ENCODE measurements around the gene NUDT7. TPM values are rescaled to one million over a fixed set of nuclear protein-coding genes. Genes with fewer than 3 reads are reported as not detected.

The NUDT7 gene
- total and polyA plus RNA-seq, 7 donors, result 5.7 to 19.2 (median 15.0) TPM

DNA sequence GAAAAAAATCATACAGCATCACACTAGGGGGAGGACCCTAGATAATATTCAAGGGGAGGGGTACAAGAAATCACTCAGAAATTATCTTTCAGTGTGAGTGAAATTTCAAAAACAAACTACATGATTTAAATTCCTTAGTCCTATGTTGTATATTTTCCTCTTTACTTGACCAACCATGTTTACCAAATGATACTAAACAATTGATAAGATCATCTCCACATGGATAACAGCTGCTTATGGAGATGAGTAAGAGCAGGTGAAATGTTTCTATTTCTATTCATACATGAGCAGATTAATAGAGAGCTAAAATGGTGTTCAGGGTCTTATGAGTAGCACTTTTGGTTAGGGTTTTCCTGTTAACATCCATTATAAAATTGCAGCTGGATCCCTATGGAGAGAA is 58.8 kb downstream of the NUDT7 start:
- Histone ChIP-seq H3K4me3 (no peak overlapping the region), H3K9me3 (no peaks in the 10 kb centered on the region), H3K27me3 (peaks cover 0 to 1% (median 0%) of the 10 kb centered on the region in 3 donors), H3K4me1 (peaks cover 0 to 6% (median 0%) of the 10 kb centered on the region in 4 donors), H3K27ac (no peak overlapping the region), H3K36me3 (no peaks in the 10 kb centered on the region)
- DNase-seq, result no peak
- TF ChIP-seq EP300 (IDR thresholded peaks at IDR 0.05) (no peak), POLR2AphosphoS5 (IDR thresholded peaks at IDR 0.05) (no peak), POLR2A (IDR thresholded peaks at IDR 0.05) (no peak)
- TF ChIP-seq, protein P1, sequence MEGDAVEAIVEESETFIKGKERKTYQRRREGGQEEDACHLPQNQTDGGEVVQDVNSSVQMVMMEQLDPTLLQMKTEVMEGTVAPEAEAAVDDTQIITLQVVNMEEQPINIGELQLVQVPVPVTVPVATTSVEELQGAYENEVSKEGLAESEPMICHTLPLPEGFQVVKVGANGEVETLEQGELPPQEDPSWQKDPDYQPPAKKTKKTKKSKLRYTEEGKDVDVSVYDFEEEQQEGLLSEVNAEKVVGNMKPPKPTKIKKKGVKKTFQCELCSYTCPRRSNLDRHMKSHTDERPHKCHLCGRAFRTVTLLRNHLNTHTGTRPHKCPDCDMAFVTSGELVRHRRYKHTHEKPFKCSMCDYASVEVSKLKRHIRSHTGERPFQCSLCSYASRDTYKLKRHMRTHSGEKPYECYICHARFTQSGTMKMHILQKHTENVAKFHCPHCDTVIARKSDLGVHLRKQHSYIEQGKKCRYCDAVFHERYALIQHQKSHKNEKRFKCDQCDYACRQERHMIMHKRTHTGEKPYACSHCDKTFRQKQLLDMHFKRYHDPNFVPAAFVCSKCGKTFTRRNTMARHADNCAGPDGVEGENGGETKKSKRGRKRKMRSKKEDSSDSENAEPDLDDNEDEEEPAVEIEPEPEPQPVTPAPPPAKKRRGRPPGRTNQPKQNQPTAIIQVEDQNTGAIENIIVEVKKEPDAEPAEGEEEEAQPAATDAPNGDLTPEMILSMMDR (IDR thresholded peaks at IDR 0.05), result no peak
- intact Hi-C loops (cut with DNase I), result no loop called here

DNA sequence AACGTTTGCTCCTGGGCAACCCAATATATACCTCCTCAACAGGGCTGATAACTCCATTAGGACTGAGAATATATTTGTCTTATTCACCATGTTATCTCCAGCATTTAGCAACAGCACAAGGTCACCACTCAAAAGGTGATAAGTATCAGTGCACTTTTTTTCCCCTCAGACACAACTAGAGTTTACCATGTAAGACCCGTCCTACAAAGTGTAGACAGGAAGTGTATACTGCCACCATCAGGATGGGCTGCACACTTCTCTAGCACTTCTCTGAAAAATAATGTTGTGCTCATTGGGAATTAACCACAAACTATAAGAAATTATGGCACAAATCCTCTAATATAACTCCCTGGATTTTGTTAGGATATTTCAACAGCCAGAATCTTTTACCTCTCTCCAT is 60.4 kb downstream of the NUDT7 start:
- H3K4me1 ChIP-seq, result peaks cover 0 to 6% (median 0%) of the 10 kb centered on the region in 4 donors
- no peak overlapping the region for H3K27ac ChIP-seq
- H3K4me3 ChIP-seq, result no peak overlapping the region
- intact Hi-C loops (cut with DNase I), result no loop called here
- H3K36me3 ChIP-seq, result no peaks in the 10 kb centered on the region
- TF ChIP-seq, protein P1 (IDR thresholded peaks at IDR 0.05), result no peak
- no peak for TF ChIP-seq POLR2A (IDR thresholded peaks at IDR 0.05)
- TF ChIP-seq POLR2AphosphoS5 (IDR thresholded peaks at IDR 0.05), result no peak
- TF ChIP-seq EP300 (IDR thresholded peaks at IDR 0.05), result no peak
- peaks cover 0 to 17% (median 2%) of the 10 kb centered on the region in 3 donors for H3K27me3 ChIP-seq
- no peaks in the 10 kb centered on the region for H3K9me3 ChIP-seq
- DNase-seq, result no peak
- 20 to 37% methylated on average over 2 of the region's 2 CpGs for WGBS, 2 donors

DNA sequence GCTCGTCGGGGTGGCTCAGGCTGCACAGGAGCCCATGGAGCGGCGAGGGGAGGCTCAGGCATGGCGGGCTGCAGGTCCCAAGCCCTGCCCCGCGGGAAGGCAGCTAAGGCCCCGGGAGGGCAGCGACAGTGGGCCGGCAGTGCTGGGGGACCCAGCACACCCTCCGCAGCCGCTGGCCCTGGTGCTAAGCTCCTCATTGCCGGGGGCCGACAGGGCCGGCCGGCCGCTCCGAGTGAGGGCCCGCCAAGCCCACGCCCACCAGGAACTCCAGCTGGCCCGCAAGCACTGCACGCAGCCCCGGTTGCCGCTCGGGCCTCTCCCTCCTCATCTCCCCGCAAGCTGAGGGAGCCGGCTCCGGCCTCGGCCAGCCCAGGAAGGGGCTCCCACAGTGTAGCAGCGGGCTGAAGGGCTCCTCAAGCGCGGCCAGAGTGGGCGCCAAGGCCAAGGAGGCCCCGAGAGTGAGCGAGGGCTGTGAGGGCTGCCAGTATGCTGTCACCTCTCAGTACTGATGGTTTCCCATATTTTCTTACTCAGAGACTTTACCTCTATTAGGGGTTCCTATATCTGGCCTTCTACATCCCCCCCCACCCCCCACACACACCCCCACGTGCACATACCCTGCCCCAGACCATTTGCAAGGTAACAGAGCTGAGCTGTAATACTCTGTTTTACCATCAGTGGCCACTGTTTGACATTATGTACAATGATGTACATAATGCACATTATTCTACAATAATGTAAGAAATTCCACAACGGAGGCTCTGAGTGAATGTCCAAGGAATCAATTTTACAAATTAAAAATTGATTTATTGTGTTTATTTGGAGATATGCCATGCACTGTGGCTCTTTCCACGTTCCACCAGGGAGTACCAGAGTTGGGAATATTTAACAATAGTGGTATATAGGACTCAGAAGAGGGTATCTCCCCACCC is 62.4 kb downstream of the NUDT7 start:
- Histone ChIP-seq H3K4me1 (peaks cover 0 to 22% (median 16%) of the 10 kb centered on the region in 4 donors), H3K9me3 (no peaks in the 10 kb centered on the region), H3K27ac (no peak overlapping the region), H3K36me3 (no peaks in the 10 kb centered on the region), H3K4me3 (no peak overlapping the region), H3K27me3 (peaks cover 10 to 37% (median 22%) of the 10 kb centered on the region in 3 donors)
- intact Hi-C loops (cut with DNase I), result no loop called here
- no peak for TF ChIP-seq POLR2AphosphoS5 (IDR thresholded peaks at IDR 0.05)
- TF ChIP-seq, protein P1 (IDR thresholded peaks at IDR 0.05), result no peak
- WGBS, 2 donors, result 87 to 90% methylated on average over 38 of the region's 38 CpGs
- DNase-seq, result no peak

DNA sequence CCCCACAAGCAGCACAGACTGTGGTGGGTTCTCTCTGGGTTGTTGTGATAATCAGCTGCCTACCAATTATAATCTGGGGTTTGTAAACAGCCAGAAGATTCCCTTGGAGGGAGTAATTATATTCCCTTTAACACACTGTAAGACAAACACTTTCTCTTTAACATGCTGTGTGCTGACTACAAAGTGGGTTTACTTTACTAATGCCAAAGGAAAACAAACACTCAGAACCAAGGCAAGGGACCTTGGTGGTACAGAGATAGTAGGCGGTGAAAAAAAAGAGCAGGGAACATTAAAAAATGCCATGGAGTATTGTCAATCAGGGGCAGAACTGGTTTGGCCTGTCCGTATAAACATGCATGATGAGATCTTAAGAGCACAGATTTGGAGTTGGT is 63.1 kb downstream of the NUDT7 start:
- H3K4me1 ChIP-seq, result peaks cover 0 to 19% (median 16%) of the 10 kb centered on the region in 4 donors
- intact Hi-C loops (cut with DNase I), result no loop called here
- no peak overlapping the region for H3K27ac ChIP-seq
- H3K9me3 ChIP-seq, result no peaks in the 10 kb centered on the region
- 48 to 52% methylated on average over 2 of the region's 2 CpGs for WGBS, 2 donors
- no peaks in the 10 kb centered on the region for H3K36me3 ChIP-seq
- peaks cover 13 to 44% (median 28%) of the 10 kb centered on the region in 3 donors for H3K27me3 ChIP-seq
- H3K4me3 ChIP-seq, result no peak overlapping the region
- TF ChIP-seq POLR2AphosphoS5 (IDR thresholded peaks at IDR 0.05), result no peak
- TF ChIP-seq, protein P1 (IDR thresholded peaks at IDR 0.05), result no peak
- no peak for TF ChIP-seq POLR2A (IDR thresholded peaks at IDR 0.05)
- TF ChIP-seq EP300 (IDR thresholded peaks at IDR 0.05), result no peak
- no peak for DNase-seq

Data from sigmoid colon (tissue), 7 donors.